Fibroblast of skin of abdomen (primary cell): ENCODE data around the gene NKPD1. TPM values are rescaled to one million over a fixed set of nuclear protein-coding genes. Genes with fewer than 3 reads are reported as not detected.

Source experiments
- DNase-seq: peaks from one replicate; pipeline ENCODE4 v3.0.0-alpha.2; 2013
- polyA plus RNA-seq, 2 experiments: library from polyadenylated mRNA; unstranded; fragments of 120-200 nt; gene quantifications; one replicate each; pipeline ENCODE4 v1.2.1, GENCODE V29; 2013; ENCODE audit not compliant: insufficient read length in 2 of 2

NKPD1 gene
- 0.05 TPM for polyA plus RNA-seq (2013, experiment 1 of 2; ENCODE audit: insufficient read length)
- polyA plus RNA-seq (2013, experiment 2 of 2; ENCODE audit: insufficient read length) = 0.10 TPM

DNA sequence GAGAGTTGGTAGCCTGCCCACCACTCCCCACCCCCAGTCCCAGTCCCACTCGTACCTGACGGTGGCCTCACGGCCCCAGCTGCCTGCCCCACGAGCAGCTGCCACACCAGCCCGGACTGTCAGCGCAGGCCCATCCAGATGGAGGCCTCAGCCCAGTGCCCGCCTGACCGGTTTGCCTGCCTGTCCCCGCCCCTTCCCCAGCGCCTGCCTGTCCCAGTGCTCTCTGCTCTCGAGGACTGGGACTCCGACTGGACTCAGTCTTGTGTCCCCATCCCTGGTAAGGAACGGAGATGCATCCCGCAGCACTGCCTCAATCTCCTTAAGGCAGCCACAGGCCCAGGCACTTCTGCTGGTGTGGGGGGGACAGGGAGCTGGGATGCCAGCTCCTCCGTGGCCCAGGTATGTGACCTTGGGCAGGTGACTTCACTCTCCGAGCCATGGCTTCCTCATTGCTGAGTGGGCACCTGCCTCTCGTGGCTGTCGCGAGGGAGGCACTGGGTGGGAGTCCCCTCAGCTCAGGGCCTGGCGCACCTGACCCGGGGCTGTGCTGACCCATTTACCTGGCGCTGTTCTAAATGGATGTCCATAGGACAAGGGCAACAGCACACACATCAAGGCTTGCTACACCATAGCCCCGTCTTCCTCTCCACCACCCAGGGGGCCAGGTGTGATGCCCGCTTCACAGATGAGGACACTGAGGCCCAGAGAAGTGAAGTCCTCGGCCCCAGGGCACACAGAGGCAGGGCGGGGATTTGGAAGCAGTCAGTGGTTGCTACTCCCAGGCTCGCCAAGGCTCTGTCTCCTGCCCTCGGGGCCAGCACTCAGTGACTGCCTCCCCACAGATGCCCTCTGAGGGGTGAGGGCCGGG is at the start of gene NKPD1:
TSS of gene NKPD1 (minus strand) at position 113 of the 868 bp plus-strand sequence. CDS start 832 bp downstream, outside the sequence.
- no peak for DNase-seq

DNA sequence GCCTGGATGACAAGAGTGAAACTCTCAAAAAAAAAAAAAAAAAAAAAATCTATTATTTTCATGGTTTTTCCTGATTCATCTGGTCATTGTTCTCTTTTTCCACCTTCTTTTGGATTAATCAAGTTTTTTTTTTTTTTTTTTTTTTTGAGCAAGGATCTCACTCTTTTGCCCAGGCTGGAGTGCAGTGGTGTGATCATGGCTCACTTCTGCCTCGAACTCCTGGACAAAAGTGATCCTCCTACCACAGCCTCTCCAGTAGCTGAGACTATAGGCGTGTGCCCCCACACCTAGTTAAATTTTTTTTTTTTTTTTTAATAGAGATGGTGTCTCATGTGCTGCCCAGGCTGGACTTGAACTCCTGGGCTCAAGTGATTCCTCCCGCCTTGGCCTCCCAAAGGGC is 45.5 kb upstream of the NKPD1 start:
- DNase-seq = no peak

- DNase-seq = no peak
Measured at GRCh38 chr19:45205810-45206209, 45.0 kb upstream of the NKPD1 start.

DNA sequence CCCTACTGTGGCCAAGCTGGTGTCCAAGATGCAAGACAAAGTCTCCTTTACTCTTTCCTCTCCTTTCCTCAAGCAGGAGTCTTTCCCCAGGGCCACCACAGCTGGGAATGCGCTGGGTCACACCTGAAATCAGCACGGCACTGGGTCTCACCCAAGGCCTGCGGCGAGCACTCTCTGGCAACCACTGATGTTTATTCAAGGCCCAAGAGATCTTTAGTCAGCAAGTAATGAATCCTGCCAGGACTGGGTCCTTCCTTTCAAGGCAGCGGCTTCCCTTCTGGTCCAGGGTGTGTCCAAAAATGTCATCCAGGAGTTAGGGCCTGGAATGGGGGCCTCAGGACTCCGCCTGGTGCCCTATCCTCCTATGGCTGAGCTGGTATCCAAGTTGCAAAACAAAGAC is 41.9 kb upstream of the NKPD1 start:
- no peak for DNase-seq

- DNase-seq = peak; percentile 38
Measured at GRCh38 chr19:45200568-45200967, 39.8 kb upstream of the NKPD1 start.

GRCh38 chr19:45195764-45196163 is 35.0 kb upstream of the NKPD1 start:
- no peak for DNase-seq

- no peak for DNase-seq
Measured at GRCh38 chr19:45191375-45191774, 30.6 kb upstream of the NKPD1 start.

DNA sequence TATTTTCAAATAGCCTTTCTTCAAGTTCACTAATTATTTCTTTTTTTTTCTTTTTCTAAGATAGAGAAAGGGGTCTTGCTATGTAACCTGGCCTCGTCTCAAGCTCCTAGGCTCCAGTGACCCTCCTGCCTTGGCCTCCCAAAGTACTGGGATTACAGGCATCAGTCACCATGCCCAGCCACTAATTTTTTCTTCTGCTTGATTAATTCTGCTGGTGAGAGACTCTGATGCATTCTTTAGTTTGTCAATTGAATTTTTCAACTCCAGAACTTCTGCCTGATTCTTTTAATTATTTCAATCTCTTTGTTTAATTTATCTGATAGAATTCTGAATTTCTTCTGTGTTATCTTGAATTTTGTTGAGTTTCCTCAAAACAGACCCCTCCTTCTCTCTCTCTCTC is 29.2 kb upstream of the NKPD1 start:
- no peak for DNase-seq

GRCh38 chr19:45187421-45188100 is 26.8 kb upstream of the NKPD1 start:
- no peak for DNase-seq

DNA sequence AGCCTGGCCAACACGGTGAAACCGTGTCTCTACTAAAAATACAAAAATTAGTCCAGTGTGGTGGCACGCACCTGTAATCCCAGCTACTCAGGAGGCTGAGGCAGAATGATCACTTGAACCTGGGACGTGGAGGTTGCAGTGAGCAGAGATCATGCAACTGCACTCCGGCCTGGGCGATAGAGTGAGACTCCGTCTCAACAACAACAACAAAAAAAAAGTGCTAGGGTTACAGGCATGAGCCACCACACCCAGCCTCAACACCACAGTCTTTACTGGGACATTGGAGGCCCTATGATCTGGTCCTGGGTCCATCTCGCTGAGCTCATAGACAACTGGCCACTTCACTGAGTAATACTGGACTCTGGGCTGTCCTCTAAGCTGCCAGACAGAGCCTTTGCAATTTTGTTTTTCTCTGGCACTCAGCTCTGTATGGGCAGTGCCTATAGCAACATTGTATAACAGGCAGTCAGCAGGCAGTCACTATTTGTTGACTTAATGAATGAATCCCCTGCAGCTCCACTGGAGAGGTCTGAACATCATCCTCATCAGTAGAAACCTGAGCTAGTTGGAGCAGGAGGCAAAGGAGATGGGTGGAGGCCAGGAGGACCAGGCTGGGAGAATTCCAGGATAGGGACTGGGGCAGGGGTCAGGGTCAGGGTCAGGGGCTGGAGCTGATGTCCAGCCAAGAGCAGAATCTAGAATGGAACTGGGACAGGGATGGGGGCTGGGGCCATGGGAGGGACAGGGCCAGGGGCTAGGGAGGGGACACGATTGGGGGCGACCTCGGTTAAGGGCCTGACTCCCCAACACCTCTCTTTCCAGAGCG is 25.9 kb upstream of the NKPD1 start:
- DNase-seq = no peak

- DNase-seq = no peak
Measured at GRCh38 chr19:45184115-45184514, 23.3 kb upstream of the NKPD1 start.

- no peak for DNase-seq
Measured at GRCh38 chr19:45182758-45183157, 22.0 kb upstream of the NKPD1 start.

- no peak for DNase-seq
Measured at GRCh38 chr19:45180936-45181335, 20.2 kb upstream of the NKPD1 start.

DNA sequence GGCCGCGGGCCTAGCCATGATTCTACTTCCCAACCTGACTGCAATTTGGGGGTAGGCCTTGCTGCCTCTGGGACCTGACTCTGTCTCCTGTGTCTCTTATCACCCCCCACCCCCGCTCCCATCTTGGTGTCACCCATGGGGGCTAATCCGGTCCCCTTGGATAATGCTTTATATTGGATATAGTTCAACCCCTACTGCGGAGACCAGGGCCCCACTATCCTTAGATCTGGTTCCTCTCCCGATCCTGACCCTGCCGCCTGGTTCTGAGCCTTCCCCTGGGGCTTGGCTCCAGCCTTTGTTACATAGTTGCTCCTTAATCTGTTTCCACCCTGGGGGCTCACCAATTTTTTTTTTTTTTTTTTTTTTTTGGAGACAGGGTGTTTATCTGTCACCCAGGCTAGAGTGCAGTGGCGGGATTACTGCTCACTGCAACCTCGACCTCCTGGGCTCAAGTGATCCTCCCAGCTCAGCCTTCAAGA is 19.1 kb upstream of the NKPD1 start:
- no peak for DNase-seq

DNA sequence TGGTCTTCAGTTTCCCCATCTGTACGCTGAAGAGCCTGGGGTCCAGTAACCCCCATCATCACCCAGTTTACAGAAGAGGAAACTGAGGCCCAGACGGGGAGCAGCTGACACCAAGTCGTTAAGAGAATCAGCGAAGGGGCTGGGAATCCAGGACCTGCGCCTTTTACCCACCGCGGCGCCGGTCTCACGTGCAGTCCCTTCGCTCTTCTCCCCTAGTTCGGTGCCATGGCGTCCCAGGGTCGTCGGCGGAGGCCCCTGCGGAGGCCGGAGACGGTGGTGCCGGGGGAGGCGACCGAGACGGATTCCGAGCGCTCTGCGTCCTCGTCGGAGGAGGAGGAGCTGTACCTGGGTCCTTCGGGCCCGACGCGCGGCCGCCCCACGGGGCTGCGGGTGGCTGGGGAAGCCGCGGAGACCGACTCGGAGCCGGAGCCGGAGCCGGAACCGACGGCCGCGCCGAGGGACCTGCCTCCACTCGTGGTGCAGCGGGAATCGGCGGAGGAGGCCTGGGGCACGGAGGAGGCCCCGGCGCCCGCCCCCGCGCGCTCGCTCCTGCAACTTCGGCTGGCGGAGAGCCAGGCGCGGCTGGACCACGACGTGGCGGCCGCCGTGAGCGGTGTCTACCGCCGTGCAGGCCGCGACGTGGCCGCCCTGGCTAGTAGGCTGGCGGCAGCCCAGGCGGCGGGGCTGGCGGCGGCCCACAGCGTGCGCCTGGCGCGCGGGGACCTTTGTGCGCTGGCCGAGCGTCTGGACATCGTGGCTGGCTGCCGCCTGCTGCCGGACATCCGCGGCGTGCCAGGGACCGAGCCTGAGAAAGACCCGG is 18.5 kb upstream of the NKPD1 start:
- peak; percentile 27 for DNase-seq

- DNase-seq = peak; percentile 100
Measured at GRCh38 chr19:45178262-45179071, 17.7 kb upstream of the NKPD1 start, which contains the start of gene BLOC1S3. Gene BLOC1S3 (plus strand): TSS chr19:45178784. CDS start chr19:45179297, 513 bp downstream.

DNA sequence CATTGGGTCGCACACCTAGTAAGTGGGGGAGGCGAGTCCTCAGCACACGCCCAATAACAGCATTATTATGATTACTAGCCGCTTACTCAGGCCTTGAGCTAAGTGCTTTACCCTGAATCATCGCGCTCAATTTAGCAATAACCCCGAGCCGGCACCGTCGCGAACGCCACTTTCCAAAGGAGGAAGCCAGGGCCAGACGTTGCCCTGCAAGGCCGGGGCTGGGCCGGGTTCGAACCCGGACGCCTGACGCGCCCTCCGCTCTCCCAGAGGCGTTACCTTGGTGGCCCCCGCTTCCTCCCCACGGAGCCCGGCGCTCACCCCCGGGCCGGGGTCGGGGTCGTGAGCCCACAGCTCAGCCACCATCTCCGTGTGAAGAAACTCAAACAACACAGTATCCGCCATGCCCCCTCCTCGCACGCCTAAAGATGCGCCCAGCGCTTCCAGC is 17.1 kb upstream of the NKPD1 start, which contains the start of gene TRAPPC6A:
TSS of gene TRAPPC6A (minus strand) at position 421 of the 445 bp plus-strand sequence. CDS start at position 402, 19 bp downstream.
- DNase-seq = peak; percentile 36

DNA sequence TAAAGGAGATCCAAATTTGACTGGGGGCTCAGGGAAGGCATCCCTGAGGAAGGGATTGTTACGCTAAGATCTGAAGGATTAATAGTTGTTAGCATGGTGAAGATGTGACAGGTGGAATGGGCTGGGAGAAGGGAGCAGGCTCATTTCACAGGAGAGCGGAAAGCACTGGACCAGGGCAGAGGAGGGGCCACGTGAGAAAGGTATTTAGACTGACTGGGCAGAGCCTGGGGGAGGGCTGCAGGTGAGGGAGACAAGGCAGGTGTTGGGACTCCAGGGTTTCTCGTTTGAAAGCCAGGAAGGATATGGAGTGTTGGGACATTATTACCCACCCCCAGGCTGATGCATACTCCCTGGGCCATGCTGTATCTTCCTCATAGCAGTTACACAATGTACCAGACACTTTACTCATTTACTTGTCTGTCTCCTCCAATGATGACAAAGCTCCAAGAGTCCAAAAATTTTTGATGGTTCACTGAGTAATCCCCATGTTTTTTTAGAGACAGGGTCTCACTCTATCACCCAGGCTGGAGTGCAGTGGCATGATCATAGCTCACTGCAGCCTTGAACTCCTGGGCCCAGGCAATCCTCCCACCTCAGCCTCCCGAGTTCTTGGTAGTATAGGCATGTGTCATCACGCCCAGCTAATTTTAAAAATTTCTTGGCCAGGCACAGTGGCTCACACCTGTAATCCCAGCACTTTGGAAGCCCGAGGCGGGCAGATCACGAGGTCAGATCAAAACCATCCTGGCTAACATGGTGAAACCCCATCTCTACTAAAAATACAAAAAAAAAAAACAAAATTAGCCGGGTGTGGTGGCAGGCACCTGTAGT is 14.9 kb upstream of the NKPD1 start:
- no peak for DNase-seq

- DNase-seq = peak; percentile 34
Measured at GRCh38 chr19:45173816-45174215, 13.0 kb upstream of the NKPD1 start.
